SH-SY5Y (cell line): ENCODE results near the gene IGSF8.

Source experiments
- GATA2 ChIP-seq: IDR thresholded peaks from 2 replicates; pipeline ENCODE4 v1.6.1; 2011; ENCODE audit warnings: mild to moderate bottlenecking, low read depth, low read length
- GATA3 ChIP-seq: IDR thresholded peaks from 2 replicates; pipeline ENCODE4 v1.6.1; 2011; ENCODE audit warnings: low read depth, mild to moderate bottlenecking, low read length, moderate library complexity

Gene IGSF8

GRCh38 chr1:160131803-160132565 lies 33.6 kb upstream of the IGSF8 start:
- TF ChIP-seq GATA2 (no peak), GATA3 (no peak)

- TF ChIP-seq GATA2 (no peak), GATA3 (no peak)
Measured at GRCh38 chr1:160130939-160131338, 32.5 kb upstream of the IGSF8 start.

- TF ChIP-seq GATA2, result no peak
- TF ChIP-seq GATA3, result no peak
Measured at GRCh38 chr1:160130486-160130885, 32.1 kb upstream of the IGSF8 start.

GRCh38 chr1:160129966-160130365 lies 31.5 kb upstream of the IGSF8 start:
- TF ChIP-seq GATA2, result no peak
- no peak for TF ChIP-seq GATA3

- no peak for TF ChIP-seq GATA3
- no peak for TF ChIP-seq GATA2
Measured at GRCh38 chr1:160129558-160129957, 31.1 kb upstream of the IGSF8 start.

DNA sequence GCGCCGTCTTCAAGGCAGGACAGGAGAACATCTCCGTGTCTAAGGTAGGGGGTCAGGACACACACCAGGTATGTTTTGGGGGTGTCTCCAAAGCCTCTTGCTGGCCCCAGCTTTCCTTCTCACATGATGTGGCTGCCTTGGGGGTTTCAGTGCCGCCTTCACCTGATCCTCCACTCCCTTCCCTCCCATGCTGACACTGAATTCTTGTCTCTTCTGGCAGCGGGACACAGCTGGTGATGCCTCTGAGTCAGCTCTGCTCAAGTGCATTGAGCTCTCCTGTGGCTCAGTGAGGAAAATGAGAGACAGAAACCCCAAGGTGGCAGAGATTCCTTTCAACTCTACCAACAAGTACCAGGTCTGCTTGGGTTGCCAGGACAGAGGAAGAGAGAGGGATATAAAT lies 30.6 kb upstream of the IGSF8 start:
- TF ChIP-seq GATA3 (no peak), GATA2 (no peak)

GRCh38 chr1:160128636-160129035 lies 30.2 kb upstream of the IGSF8 start:
- TF ChIP-seq GATA3 (no peak), GATA2 (no peak)

DNA sequence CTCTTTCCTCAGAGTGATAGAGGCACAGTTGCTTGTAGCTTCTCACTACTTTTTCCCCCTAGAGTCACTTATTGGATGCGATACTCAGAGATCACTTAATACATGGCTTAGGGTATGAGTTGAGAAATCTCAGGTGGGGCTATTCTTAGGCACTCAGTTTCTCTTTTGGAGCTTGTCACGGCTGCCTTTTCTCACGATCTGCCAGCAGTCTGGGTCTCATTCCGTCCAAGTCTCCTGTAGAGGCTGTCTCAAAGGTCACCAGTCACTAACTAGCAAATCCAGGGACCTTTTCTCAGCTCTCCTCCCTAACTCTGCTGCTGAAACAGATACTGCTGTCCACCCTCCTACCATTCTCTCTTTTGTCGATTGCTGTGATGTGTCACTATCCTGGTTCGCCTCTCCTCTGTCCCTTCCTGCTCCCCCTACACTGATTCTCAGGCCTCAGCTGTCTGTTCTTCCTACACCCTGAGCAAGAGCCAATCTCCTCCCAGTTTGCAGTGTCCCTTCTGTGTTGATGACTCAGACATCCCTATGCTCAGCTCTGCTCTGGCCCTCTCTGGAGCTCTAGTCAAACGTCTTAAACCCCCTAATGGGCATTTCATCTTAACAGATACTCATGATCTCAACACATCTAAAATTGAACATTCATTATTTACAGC lies 29.6 kb upstream of the IGSF8 start:
- no peak for TF ChIP-seq GATA3
- TF ChIP-seq GATA2, result no peak

DNA sequence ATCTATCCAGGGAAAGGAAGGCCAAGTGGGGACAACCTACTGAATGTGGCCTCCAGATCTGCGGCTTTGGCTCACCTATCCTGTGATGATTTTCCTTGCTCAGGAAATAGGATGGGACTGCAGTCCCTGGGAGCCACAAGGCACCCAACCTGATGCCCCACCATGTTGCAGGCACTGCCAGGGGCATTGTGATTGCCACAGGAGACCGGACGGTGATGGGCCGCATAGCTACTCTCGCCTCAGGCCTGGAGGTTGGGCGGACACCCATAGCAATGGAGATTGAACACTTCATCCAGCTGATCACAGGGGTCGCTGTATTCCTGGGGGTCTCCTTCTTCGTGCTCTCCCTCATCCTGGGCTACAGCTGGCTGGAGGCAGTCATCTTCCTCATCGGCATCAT lies 29.0 kb upstream of the IGSF8 start:
- no peak for TF ChIP-seq GATA3
- no peak for TF ChIP-seq GATA2

GRCh38 chr1:160125746-160126145 lies 27.3 kb upstream of the IGSF8 start:
- TF ChIP-seq GATA3 (no peak), GATA2 (no peak)

DNA sequence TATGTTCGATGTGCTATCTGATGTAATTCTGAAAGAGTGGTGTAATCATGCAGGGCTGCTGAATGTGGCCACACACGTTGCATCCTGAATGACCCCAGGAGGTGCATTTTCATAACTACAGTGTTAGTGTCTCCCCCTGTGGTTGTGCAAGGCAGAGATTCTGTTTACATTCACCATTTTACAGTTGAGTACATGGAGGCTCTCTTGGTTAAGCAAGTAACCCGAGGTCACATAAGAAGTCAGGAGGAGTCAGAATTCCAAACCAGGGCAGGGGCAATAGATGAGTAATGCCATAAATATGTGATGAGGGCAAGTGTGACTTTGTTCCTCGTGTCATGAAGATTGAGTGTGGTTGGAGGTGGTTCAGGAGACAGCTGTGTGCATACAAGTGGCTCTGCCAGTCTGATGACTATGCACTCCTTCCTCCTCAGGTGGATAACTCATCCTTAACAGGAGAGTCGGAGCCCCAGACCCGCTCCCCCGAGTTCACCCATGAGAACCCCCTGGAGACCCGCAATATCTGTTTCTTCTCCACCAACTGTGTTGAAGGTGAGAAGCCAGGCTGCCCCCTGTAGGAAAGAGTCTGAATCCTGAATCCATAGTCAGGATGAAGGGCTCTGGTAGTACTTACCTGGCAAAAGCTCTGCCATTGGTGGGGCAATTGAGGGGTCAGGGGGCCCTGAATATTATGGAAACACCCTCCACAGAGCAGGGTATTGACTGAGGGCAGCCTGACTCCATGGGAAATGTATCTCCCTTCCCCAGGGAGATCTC lies 26.5 kb upstream of the IGSF8 start:
- no peak for TF ChIP-seq GATA2
- no peak for TF ChIP-seq GATA3

DNA sequence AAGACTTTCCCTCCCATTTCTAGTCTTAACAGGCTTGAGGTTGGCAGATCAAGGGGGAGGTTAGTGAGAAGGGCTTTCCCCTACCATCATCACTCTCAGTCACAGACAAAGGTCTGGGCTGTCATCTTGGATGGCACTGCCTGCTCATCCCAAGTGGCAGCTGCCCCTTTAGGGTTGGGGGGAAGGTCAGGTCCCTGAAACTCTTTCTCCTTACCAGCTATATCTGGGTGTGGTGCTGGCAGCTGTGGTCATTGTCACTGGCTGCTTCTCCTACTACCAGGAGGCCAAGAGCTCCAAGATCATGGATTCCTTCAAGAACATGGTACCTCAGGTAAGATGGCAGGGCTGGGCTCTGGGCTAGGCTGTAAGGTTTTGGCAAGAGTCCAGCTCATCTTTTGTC lies 25.3 kb upstream of the IGSF8 start:
- no peak for TF ChIP-seq GATA3
- TF ChIP-seq GATA2, result no peak

- no peak for TF ChIP-seq GATA3
- no peak for TF ChIP-seq GATA2
Measured at GRCh38 chr1:160122978-160123495, 24.6 kb upstream of the IGSF8 start.

GRCh38 chr1:160121388-160121787 lies 23.0 kb upstream of the IGSF8 start:
- TF ChIP-seq GATA3, result no peak
- no peak for TF ChIP-seq GATA2
